ENCODE results near the gene FLAD1.

The FLAD1 gene

DNA sequence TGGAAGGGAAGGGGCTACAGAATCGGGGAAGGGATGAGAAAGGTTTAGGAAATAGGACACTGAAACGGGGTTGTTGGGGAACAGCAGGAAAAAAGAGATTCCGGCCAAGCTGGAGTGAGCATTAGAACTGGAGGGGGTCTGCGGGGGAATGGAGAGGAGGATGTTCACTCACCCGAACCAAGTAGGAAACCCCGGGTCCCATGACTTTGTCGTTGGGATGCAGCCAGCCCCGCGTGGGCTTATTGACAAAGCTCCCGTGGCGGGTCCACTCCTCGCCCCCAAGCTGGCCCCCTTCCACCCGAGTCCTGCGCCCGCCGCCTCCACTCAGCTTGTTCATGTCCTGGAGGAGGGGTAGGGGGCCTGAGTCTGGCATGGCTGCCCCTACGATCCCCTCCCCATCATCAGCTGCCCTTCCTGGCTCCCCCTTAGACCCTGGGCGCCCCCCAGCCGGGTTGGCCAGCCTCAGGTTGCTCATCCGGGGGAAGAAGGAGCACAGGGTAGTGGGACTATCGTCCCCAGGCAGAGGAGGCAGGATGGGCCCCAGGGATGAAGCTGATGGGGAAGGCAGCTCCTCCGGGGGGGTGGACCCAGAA lies 13.2 kb upstream of the FLAD1 start:
- DNase-seq (ENCODE audit: extremely low read depth, low read depth) = no peak
- H3K4me3 ChIP-seq (replicated peaks; ENCODE audit: low read depth, low read length) = peak overlapping the region; percentile 72
- TF ChIP-seq, protein P1, sequence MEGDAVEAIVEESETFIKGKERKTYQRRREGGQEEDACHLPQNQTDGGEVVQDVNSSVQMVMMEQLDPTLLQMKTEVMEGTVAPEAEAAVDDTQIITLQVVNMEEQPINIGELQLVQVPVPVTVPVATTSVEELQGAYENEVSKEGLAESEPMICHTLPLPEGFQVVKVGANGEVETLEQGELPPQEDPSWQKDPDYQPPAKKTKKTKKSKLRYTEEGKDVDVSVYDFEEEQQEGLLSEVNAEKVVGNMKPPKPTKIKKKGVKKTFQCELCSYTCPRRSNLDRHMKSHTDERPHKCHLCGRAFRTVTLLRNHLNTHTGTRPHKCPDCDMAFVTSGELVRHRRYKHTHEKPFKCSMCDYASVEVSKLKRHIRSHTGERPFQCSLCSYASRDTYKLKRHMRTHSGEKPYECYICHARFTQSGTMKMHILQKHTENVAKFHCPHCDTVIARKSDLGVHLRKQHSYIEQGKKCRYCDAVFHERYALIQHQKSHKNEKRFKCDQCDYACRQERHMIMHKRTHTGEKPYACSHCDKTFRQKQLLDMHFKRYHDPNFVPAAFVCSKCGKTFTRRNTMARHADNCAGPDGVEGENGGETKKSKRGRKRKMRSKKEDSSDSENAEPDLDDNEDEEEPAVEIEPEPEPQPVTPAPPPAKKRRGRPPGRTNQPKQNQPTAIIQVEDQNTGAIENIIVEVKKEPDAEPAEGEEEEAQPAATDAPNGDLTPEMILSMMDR (IDR thresholded peaks at IDR 0.05; ENCODE audit: low read depth, low read length, missing control alignments) = no peak

- peak; percentile 84 for DNase-seq (ENCODE audit: extremely low read depth, low read depth)
- H3K4me3 ChIP-seq (replicated peaks; ENCODE audit: low read depth, low read length) = peak within 1 kb of the TSS; percentile 72
- TF ChIP-seq, protein P1 (IDR thresholded peaks at IDR 0.05; ENCODE audit: low read depth, low read length, missing control alignments) = no peak
Measured at GRCh38 chr1:154970631-154971340, 12.4 kb upstream of the FLAD1 start, which contains the start of gene SHC1. SHC1 (minus strand) TSS chr1:154970747; CDS start chr1:154970526, 221 bp downstream.

GRCh38 chr1:154971341-154971998 lies 11.7 kb upstream of the FLAD1 start:
- TF ChIP-seq, protein P1 (IDR thresholded peaks at IDR 0.05; ENCODE audit: low read depth, low read length, missing control alignments) = no peak
- peak overlapping the region; percentile 72 for H3K4me3 ChIP-seq (replicated peaks; ENCODE audit: low read depth, low read length)
- no peak for DNase-seq (ENCODE audit: extremely low read depth, low read depth)

DNA sequence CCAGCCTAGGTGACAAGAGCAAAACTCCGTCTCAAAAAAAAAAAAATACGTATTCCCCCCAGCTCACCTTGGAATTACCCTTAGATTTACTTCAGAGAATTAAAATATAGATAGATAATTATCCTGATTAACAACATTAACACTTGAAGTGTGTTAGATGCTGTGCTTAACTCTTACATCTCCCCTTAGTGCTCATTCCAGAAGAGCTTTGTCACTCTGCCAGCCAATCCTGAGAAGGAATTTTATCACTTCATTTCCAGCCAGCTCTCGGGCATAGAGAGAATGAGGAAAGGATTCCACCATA lies 11.0 kb upstream of the FLAD1 start:
- no peak for DNase-seq (ENCODE audit: extremely low read depth, low read depth)
- peak overlapping the region; percentile 72 for H3K4me3 ChIP-seq (replicated peaks; ENCODE audit: low read depth, low read length)
- TF ChIP-seq, protein P1 (IDR thresholded peaks at IDR 0.05; ENCODE audit: low read depth, low read length, missing control alignments) = no peak

- DNase-seq (ENCODE audit: extremely low read depth, low read depth) = peak; percentile 87
- TF ChIP-seq, protein P1 (IDR thresholded peaks at IDR 0.05; ENCODE audit: low read depth, low read length, missing control alignments) = no peak
- peak overlapping the region; percentile 72 for H3K4me3 ChIP-seq (replicated peaks; ENCODE audit: low read depth, low read length)
Measured at GRCh38 chr1:154972517-154973343, 10.4 kb upstream of the FLAD1 start.

- TF ChIP-seq, protein P1 (IDR thresholded peaks at IDR 0.05; ENCODE audit: low read depth, low read length, missing control alignments) = no peak
- H3K4me3 ChIP-seq (replicated peaks; ENCODE audit: low read depth, low read length) = peak overlapping the region; percentile 72
- DNase-seq (ENCODE audit: extremely low read depth, low read depth) = peak; percentile 96
Measured at GRCh38 chr1:154973344-154974101, 9.6 kb upstream of the FLAD1 start.

Measured in HFF-Myc (cell line).